ENCODE data around the gene SLC35B1. TPM values are rescaled to one million over a fixed set of nuclear protein-coding genes. Genes with fewer than 3 reads are reported as not detected.

The SLC35B1 gene
- total RNA-seq, 2 donors from 2014 or later, result 59.4 to 80.5 TPM

DNA sequence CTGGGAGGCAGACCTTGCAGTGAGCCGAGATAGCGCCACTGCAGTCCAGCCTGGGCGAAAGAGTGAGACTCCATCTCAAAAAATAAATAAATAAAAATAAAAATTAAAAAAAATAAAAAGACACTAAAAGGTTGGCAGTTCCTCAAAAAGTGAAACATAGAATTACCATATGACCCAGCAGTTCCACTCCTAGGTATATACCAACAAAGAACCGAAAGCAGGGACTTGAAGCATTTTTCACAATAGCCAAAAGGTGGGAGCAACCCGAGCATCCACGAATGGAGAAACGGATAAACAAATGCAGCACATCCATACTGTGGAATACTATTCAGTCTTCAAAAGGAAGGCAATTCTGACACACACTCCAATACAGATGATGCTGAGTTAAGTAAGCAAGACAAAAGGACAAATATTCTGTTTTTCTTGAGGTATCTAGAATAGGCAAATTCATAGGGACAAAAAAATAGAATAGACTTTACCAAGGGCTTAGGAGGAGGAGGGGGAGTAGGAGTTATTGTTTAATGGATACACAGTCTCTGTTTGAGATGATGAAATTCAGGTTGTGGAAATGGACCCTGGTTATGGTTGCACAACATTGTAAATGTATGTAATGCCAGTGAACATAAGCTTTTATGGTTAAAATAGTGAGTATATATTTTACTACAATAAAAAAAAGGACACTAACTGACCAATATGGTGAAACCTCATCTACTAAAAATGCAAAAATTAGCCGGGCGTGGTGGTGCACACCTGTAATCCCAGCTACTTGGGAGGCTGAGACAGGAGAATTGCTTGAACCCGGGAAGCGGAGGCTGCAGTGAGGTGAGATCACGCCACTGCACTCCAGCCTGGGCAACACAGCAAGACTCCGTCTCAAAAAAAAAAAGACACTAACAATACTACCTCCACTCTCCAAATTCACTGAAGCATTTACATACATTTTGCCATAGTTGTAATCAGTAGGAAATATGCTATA is 27.0 kb upstream of the SLC35B1 start:
- 95 to 97% methylated on average over 6 to 11 of the region's 13 CpGs for WGBS, 2 experiments (ENCODE audit: insufficient coverage in 1 of 2, insufficient read length in 1 of 2)
- no peak overlapping the region for H3K4me3 Mint-ChIP-seq
- H3K36me3 Mint-ChIP-seq (ENCODE audit: low read depth), result peaks cover 24% of the 10 kb centered on the region

DNA sequence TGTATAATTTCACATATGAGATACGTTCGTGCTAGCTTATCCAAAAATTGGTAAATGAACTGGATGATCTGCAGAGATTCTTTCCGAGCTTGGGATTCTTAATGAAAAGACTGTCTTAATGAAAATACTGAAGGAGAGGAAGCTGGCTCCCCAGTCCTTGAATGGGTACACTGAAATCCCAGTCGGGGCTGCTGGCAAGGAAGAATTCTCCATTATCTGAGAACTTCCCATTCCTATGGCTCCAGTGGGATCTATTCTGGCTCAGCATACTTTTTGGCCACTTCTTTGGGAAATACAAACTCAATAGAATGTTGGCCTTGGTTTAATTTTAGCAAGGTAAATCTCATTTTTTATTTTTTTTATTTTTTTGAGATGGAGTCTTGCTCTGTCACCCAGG is 23.7 kb upstream of the SLC35B1 start:
- H3K9ac ChIP-seq (ENCODE audit: extremely low read depth, low read length, poor library complexity, severe bottlenecking), result no peak overlapping the region
- Mint-ChIP-seq H3K36me3 (ENCODE audit: low read depth) (peaks cover 31% of the 10 kb centered on the region), H3K27me3 (ENCODE audit: insufficient read depth) (no peaks in the 10 kb centered on the region), H3K27ac (no peak overlapping the region), H3K4me3 (no peak overlapping the region), H3K9me3 (no peaks in the 10 kb centered on the region), H3K4me1 (no peaks in the 10 kb centered on the region)
- no peak overlapping the region for H3K27ac ChIP-seq (ENCODE audit: low read depth, low read length)
- TF ChIP-seq, protein P1, sequence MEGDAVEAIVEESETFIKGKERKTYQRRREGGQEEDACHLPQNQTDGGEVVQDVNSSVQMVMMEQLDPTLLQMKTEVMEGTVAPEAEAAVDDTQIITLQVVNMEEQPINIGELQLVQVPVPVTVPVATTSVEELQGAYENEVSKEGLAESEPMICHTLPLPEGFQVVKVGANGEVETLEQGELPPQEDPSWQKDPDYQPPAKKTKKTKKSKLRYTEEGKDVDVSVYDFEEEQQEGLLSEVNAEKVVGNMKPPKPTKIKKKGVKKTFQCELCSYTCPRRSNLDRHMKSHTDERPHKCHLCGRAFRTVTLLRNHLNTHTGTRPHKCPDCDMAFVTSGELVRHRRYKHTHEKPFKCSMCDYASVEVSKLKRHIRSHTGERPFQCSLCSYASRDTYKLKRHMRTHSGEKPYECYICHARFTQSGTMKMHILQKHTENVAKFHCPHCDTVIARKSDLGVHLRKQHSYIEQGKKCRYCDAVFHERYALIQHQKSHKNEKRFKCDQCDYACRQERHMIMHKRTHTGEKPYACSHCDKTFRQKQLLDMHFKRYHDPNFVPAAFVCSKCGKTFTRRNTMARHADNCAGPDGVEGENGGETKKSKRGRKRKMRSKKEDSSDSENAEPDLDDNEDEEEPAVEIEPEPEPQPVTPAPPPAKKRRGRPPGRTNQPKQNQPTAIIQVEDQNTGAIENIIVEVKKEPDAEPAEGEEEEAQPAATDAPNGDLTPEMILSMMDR (conservative IDR thresholded peaks at IDR 0.05), result no peak
- peaks cover 3% of the 10 kb centered on the region for H3K27me3 ChIP-seq (ENCODE audit: control insufficient read depth, insufficient read depth, low read length, poor library complexity, severe bottlenecking)
- DNase-seq, result no peak
- peaks cover under 1% of the 10 kb centered on the region for H3K9me3 ChIP-seq (ENCODE audit: control insufficient read depth, low read length)
- WGBS, 2 experiments (ENCODE audit: insufficient coverage in 1 of 2, insufficient read length in 1 of 2), result 92 to 94% methylated on average over 4 of the region's 4 CpGs
- H3K4me1 ChIP-seq (ENCODE audit: control insufficient read depth, insufficient read depth, low read length), result no peaks in the 10 kb centered on the region
- peaks cover 2% of the 10 kb centered on the region for H3K36me3 ChIP-seq (ENCODE audit: control insufficient read depth, insufficient read depth, low read length)
- H3K4me3 ChIP-seq (ENCODE audit: low read length), result no peak overlapping the region

More for the DNA sequence above, 27.0 kb upstream of the SLC35B1 start:
- Mint-ChIP-seq H3K9me3 (no peaks in the 10 kb centered on the region), H3K27ac (no peak overlapping the region), H3K27me3 (ENCODE audit: insufficient read depth) (no peaks in the 10 kb centered on the region), H3K4me1 (peaks cover 17% of the 10 kb centered on the region)
- no peak overlapping the region for H3K4me3 ChIP-seq (ENCODE audit: low read length)
- peaks cover 2% of the 10 kb centered on the region for H3K36me3 ChIP-seq (ENCODE audit: control insufficient read depth, insufficient read depth, low read length)
- H3K27me3 ChIP-seq (ENCODE audit: control insufficient read depth, insufficient read depth, low read length, poor library complexity, severe bottlenecking), result peaks cover 16% of the 10 kb centered on the region
- no peak for DNase-seq
- no peak overlapping the region for H3K27ac ChIP-seq (ENCODE audit: low read depth, low read length)
- TF ChIP-seq, protein P1 (conservative IDR thresholded peaks at IDR 0.05), result no peak
- no peak overlapping the region for H3K9ac ChIP-seq (ENCODE audit: extremely low read depth, low read length, poor library complexity, severe bottlenecking)
- H3K9me3 ChIP-seq (ENCODE audit: control insufficient read depth, low read length), result no peaks in the 10 kb centered on the region
- peaks cover 3% of the 10 kb centered on the region for H3K4me1 ChIP-seq (ENCODE audit: control insufficient read depth, insufficient read depth, low read length)

DNA sequence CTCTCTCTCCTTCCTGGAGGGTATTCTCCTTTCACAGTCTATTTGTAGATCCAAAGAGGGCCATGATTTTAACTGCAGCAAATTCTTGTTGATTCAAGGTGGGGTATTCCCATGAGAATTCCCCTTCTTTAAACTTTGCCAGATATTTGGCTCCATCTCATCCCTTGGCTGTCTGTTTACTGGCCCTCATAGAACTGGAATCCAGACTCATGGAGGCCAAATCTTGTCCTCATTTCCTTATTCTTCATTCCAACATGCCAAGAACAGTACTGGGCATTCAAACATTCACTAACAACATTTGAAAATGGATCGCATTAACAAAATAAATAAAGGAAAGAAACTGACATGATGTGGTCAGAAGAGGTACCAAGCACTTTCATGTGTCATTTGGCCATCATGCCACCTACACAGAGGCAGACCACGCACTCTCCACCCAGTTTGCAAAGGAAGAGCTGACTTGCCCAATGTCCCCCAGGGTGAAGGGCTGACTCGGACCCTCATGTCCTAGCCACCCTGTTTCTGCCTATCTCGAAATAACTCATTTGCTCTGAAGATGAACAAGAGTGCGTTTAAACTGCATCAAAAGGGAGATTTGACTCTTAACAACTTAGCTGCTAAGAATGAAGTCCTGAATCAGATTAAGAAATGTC is 23.1 kb upstream of the SLC35B1 start:
- H3K36me3 Mint-ChIP-seq (ENCODE audit: low read depth), result peaks cover 35% of the 10 kb centered on the region
- H3K4me3 Mint-ChIP-seq, result no peak overlapping the region
- no peaks in the 10 kb centered on the region for H3K4me1 ChIP-seq (ENCODE audit: control insufficient read depth, insufficient read depth, low read length)
- H3K27me3 Mint-ChIP-seq (ENCODE audit: insufficient read depth), result no peaks in the 10 kb centered on the region
- no peak for DNase-seq
- H3K4me1 Mint-ChIP-seq, result no peaks in the 10 kb centered on the region
- peaks cover 2% of the 10 kb centered on the region for H3K36me3 ChIP-seq (ENCODE audit: control insufficient read depth, insufficient read depth, low read length)
- H3K9me3 Mint-ChIP-seq, result peaks cover 1% of the 10 kb centered on the region
- 89 to 100% methylated on average over 5 of the region's 5 CpGs for WGBS, 2 experiments (ENCODE audit: insufficient coverage in 1 of 2, insufficient read length in 1 of 2)
- no peaks in the 10 kb centered on the region for H3K27me3 ChIP-seq (ENCODE audit: control insufficient read depth, insufficient read depth, low read length, poor library complexity, severe bottlenecking)
- H3K27ac Mint-ChIP-seq, result no peak overlapping the region
- TF ChIP-seq, protein P1 (conservative IDR thresholded peaks at IDR 0.05), result no peak
- no peak overlapping the region for H3K9ac ChIP-seq (ENCODE audit: extremely low read depth, low read length, poor library complexity, severe bottlenecking)
- no peak overlapping the region for H3K27ac ChIP-seq (ENCODE audit: low read depth, low read length)
- H3K4me3 ChIP-seq (ENCODE audit: low read length), result no peak overlapping the region
- H3K9me3 ChIP-seq (ENCODE audit: control insufficient read depth, low read length), result peaks cover 6% of the 10 kb centered on the region

Measured in endodermal cell (in vitro differentiated cells).